ENCODE data around the gene CIAO2B. TPM values are rescaled to one million over a fixed set of nuclear protein-coding genes. Genes with fewer than 3 reads are reported as not detected.
"Not testable (repeated sequence)": the region's sequence is repeated elsewhere in the genome, so short reads cannot be mapped to it uniquely, and the experiment has no call there.

CIAO2B gene
- total RNA-seq, 1 donor from 2014 or later, result 54.5 TPM

- Mint-ChIP-seq H3K4me1 (peaks cover 26% of the 10 kb centered on the region), H3K9me3 (no peaks in the 10 kb centered on the region), H3K36me3 (no peaks in the 10 kb centered on the region), H3K27me3 (ENCODE audit: low read depth) (no peaks in the 10 kb centered on the region), H3K27ac (no peak overlapping the region), H3K4me3 (no peak overlapping the region)
- TF ChIP-seq CTCF (IDR thresholded peaks at IDR 0.05; ENCODE audit: unreplicated experiment), result no peak
- no peak for DNase-seq (ENCODE audit: low spot score in 2 of 2, unreplicated experiment in 2 of 2)
These were observed 35.3 kb downstream of the CIAO2B start for GRCh38 chr16:66898933-66899309.

GRCh38 chr16:66898207-66898606, 36.0 kb downstream of the CIAO2B start:
- no peaks in the 10 kb centered on the region for H3K9me3 Mint-ChIP-seq
- H3K36me3 Mint-ChIP-seq, result no peaks in the 10 kb centered on the region
- H3K27ac Mint-ChIP-seq, result no peak overlapping the region
- DNase-seq (ENCODE audit: low spot score in 2 of 2, unreplicated experiment in 2 of 2), result no peak
- peaks cover 25% of the 10 kb centered on the region for H3K4me1 Mint-ChIP-seq
- TF ChIP-seq CTCF (IDR thresholded peaks at IDR 0.05; ENCODE audit: unreplicated experiment), result no peak
- H3K27me3 Mint-ChIP-seq (ENCODE audit: low read depth), result no peaks in the 10 kb centered on the region
- H3K4me3 Mint-ChIP-seq, result no peak overlapping the region

GRCh38 chr16:66896682-66897081, 37.5 kb downstream of the CIAO2B start:
- DNase-seq (ENCODE audit: low spot score in 2 of 2, unreplicated experiment in 2 of 2); H3K27ac Mint-ChIP-seq; H3K4me3 Mint-ChIP-seq; H3K27me3 Mint-ChIP-seq (ENCODE audit: low read depth); H3K36me3 Mint-ChIP-seq; H3K9me3 Mint-ChIP-seq: not testable (repeated sequence)
- peaks cover 20% of the 10 kb centered on the region for H3K4me1 Mint-ChIP-seq

GRCh38 chr16:66895999-66896398, 38.2 kb downstream of the CIAO2B start:
- H3K4me1 Mint-ChIP-seq, result peaks cover 19% of the 10 kb centered on the region
- DNase-seq (ENCODE audit: low spot score in 2 of 2, unreplicated experiment in 2 of 2), result no peak
- H3K36me3 Mint-ChIP-seq, result no peaks in the 10 kb centered on the region
- H3K4me3 Mint-ChIP-seq, result no peak overlapping the region
- no peak overlapping the region for H3K27ac Mint-ChIP-seq
- no peaks in the 10 kb centered on the region for H3K9me3 Mint-ChIP-seq
- no peak for TF ChIP-seq CTCF (IDR thresholded peaks at IDR 0.05; ENCODE audit: unreplicated experiment)
- no peaks in the 10 kb centered on the region for H3K27me3 Mint-ChIP-seq (ENCODE audit: low read depth)

GRCh38 chr16:66895689-66895979, 38.6 kb downstream of the CIAO2B start:
- DNase-seq (ENCODE audit: low spot score in 2 of 2, unreplicated experiment in 2 of 2), result no peak
- Mint-ChIP-seq H3K27me3 (ENCODE audit: low read depth) (no peaks in the 10 kb centered on the region), H3K4me3 (no peak overlapping the region), H3K9me3 (no peaks in the 10 kb centered on the region), H3K36me3 (no peaks in the 10 kb centered on the region), H3K27ac (no peak overlapping the region), H3K4me1 (peaks cover 16% of the 10 kb centered on the region)
- TF ChIP-seq CTCF (IDR thresholded peaks at IDR 0.05; ENCODE audit: unreplicated experiment), result no peak

GRCh38 chr16:66894948-66895688, 39.1 kb downstream of the CIAO2B start:
- peak in 1 of 2 experiments; percentile 70 for DNase-seq (ENCODE audit: low spot score in 2 of 2, unreplicated experiment in 2 of 2)
- Mint-ChIP-seq H3K4me3 (no peak overlapping the region), H3K9me3 (no peaks in the 10 kb centered on the region), H3K27me3 (ENCODE audit: low read depth) (no peaks in the 10 kb centered on the region), H3K27ac (no peak overlapping the region), H3K36me3 (no peaks in the 10 kb centered on the region), H3K4me1 (peaks cover 11% of the 10 kb centered on the region)
- TF ChIP-seq CTCF (IDR thresholded peaks at IDR 0.05; ENCODE audit: unreplicated experiment), result peak; percentile 35

Data from mesothelial cell of epicardium (in vitro differentiated cells).